SK-N-MC (cell line): ENCODE results near the gene MDC1.
"Not testable (repeated sequence)": the region's sequence is repeated elsewhere in the genome, so short reads cannot be mapped to it uniquely, and the experiment has no call there.

Experiments used
- EZH2 ChIP-seq: fragments of 200-600 bp; sonication (generic); IDR thresholded peaks from one replicate; pipeline ENCODE4 v1.6.1; 2017; ENCODE audit warnings: antibody characterized with exemption
- FOXP2 ChIP-seq: optimal IDR thresholded peaks from 2 replicates; pipeline ENCODE3; 2011; ENCODE audit warnings: mild to moderate bottlenecking, moderate library complexity; ENCODE audit not compliant: insufficient read depth; ENCODE audit errors: extremely low read length, control extremely low read depth
- POLR2AphosphoS5 ChIP-seq: IDR thresholded peaks from 2 replicates; pipeline ENCODE4 v1.6.1; 2012; ENCODE audit warnings: mild to moderate bottlenecking, low read depth, low read length, borderline replicate concordance

- TF ChIP-seq EZH2, POLR2AphosphoS5, FOXP2: not testable (repeated sequence)
Observed at GRCh38 chr6:30723159-30723842, 6.2 kb upstream of the MDC1 start.
